ENCODE measurements around the gene TSPY10. TPM values are rescaled to one million over a fixed set of nuclear protein-coding genes. Genes with fewer than 3 reads are reported as not detected.
A peak's percentile ranks its signal among the peaks of the same experiment; 100 is the strongest.
"Not testable (repeated sequence)": the region's sequence is repeated elsewhere in the genome, so short reads cannot be mapped to it uniquely, and the experiment has no call there.

TSPY10 gene, protein sequence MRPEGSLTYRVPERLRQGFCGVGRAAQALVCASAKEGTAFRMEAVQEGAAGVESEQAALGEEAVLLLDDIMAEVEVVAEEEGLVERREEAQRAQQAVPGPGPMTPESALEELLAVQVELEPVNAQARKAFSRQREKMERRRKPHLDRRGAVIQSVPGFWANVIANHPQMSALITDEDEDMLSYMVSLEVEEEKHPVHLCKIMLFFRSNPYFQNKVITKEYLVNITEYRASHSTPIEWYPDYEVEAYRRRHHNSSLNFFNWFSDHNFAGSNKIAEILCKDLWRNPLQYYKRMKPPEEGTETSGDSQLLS
- not detected for total RNA-seq

DNA sequence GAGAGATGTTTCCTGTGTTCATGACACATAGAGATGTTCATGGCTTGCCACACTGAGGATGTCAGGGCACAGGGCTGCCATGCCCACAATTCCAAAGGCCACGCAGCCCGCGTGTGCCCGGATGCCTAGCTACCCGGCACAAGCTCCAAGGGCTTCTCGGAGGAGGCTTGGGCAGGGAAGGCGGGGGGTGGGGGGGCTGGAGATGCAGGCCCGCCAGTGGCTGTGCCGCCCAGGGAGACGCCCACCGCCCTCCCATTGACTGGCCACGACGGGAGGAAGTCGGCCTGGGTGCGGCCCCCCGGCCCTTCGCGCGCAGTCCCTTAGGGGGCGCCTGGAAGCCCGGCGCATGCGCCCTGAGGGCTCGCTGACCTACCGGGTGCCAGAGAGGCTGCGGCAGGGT lies at the start of gene TSPY10:
Gene TSPY10, plus strand, starts transcription at position 301 of the 400 bp plus-strand sequence. Its CDS starts 46 bp downstream, at position 347.
- not testable (repeated sequence) for DNase-seq (ENCODE audit: low spot score); ATAC-seq

DNA sequence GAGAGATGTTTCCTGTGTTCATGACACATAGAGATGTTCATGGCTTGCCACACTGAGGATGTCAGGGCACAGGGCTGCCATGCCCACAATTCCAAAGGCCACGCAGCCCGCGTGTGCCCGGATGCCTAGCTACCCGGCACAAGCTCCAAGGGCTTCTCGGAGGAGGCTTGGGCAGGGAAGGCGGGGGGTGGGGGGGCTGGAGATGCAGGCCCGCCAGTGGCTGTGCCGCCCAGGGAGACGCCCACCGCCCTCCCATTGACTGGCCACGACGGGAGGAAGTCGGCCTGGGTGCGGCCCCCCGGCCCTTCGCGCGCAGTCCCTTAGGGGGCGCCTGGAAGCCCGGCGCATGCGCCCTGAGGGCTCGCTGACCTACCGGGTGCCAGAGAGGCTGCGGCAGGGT lies 40.7 kb upstream of the TSPY10 start, which contains the start of gene TSPY9:
Gene TSPY9, plus strand, starts transcription at position 301 of the 400 bp plus-strand sequence. Its CDS starts 46 bp downstream, at position 347.
- not testable (repeated sequence) for ATAC-seq; DNase-seq (ENCODE audit: low spot score)

DNA sequence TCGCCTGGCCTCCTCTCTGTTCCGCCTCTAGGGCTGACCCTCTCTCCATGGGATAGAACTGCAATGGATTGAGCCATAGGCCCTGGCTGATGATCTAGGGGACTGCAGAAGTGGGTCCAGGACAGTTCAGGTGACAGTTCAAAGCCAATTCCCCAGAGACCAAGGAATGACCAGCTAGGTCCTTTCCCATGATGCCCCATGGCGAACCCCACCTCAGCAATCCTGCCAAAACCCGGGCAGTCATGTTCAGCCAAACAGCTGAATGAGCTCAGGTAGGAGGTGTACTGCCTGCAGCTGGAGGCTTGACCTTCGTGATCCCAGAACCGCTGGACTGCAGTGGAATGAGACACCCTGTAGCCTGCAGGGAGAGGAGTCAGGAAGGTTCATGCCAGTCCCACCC lies 23.3 kb upstream of the TSPY10 start:
- ATAC-seq; DNase-seq (ENCODE audit: low spot score): not testable (repeated sequence)

DNA sequence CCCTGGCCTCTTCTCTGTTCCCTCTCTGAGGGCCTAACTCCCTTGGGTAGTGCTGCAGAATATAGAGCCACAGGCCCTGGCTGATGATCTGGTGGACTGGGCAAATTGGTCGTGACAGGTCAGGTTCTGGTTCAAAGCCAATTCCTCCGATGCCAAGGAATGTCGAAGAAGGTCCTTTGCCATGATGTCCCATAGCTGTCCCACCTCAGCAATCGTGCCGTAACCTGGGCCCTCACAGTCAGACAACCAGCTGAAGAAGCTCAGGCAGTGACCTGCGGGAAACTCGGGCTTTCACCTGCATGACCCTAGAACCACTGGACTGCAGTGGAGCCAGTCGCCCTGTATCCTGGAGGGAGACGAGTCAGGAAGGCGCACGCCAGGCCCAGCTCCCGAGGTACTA lies 11.4 kb upstream of the TSPY10 start:
- DNase-seq (ENCODE audit: low spot score): peak; percentile 37
- ATAC-seq: not testable (repeated sequence)

Other genes with a start within 250 kb of the TSPY10 start
- gene TSPY4, start 190.4 kb upstream of the TSPY10 start, total RNA-seq: not detected
- gene TSPY8, start 170.1 kb upstream of the TSPY10 start, total RNA-seq: not detected
- gene TSPY3, start 129.5 kb upstream of the TSPY10 start, total RNA-seq: not detected
- not detected for gene TSPY1, start 60.9 kb upstream of the TSPY10 start, total RNA-seq
- not detected for gene TSPY9, start 40.6 kb upstream of the TSPY10 start, total RNA-seq